GM23338 (cell line): ENCODE data around the gene STX5. TPM values are rescaled to one million over a fixed set of nuclear protein-coding genes. Genes with fewer than 3 reads are reported as not detected.
A peak's percentile ranks its signal among the peaks of the same experiment; 100 is the strongest.

Experiments
- ATAC-seq: fragments of 200-7000 bp; cut with Tn5 transposase; 3 replicates; pipeline ENCODE4 v1.9.1; 2020
- DNase-seq: peaks from one replicate; pipeline ENCODE4 v3.0.0-alpha.2; 2015; ENCODE audit warnings: low spot score
- H2AFZ ChIP-seq: fragments of 200-600 bp; sonication (generic); 2 replicates; pipeline ENCODE4 v1.8.0; 2016; ENCODE audit warnings: antibody characterized with exemption, mild to moderate bottlenecking, moderate library complexity
- H3F3A ChIP-seq: fragments of 200-600 bp; sonication (generic); replicated peaks from 2 replicates; pipeline ENCODE4 v1.8.0; 2017; ENCODE audit warnings: antibody characterized with exemption, mixed run types, low read depth
- H3K27ac ChIP-seq: fragments of 200-600 bp; sonication (generic); 2 replicates; pipeline ENCODE4 v1.6.1; 2016; ENCODE audit warnings: low read depth
- H3K27me3 ChIP-seq: fragments of 200-600 bp; sonication (generic); 2 replicates; pipeline ENCODE4 v1.8.0; 2016; ENCODE audit warnings: mild to moderate bottlenecking, mixed run types, moderate library complexity; ENCODE audit not compliant: insufficient read depth
- H3K36me3 ChIP-seq: fragments of 200-600 bp; sonication (generic); 2 replicates; pipeline ENCODE4 v1.8.0; 2016; ENCODE audit warnings: mild to moderate bottlenecking; ENCODE audit not compliant: insufficient read depth
- H3K4me1 ChIP-seq: fragments of 200-600 bp; sonication (generic); 2 replicates; pipeline ENCODE4 v1.8.0; 2016; ENCODE audit warnings: mild to moderate bottlenecking, moderate library complexity; ENCODE audit not compliant: insufficient read depth
- H3K4me2 ChIP-seq: fragments of 200-600 bp; sonication (generic); 2 replicates; pipeline ENCODE4 v1.7.1; 2017; ENCODE audit warnings: mixed run types
- H3K4me3 ChIP-seq: fragments of 200-600 bp; sonication (generic); 2 replicates; pipeline ENCODE4 v1.6.1; 2016; ENCODE audit warnings: mixed run types
- H3K79me2 ChIP-seq: fragments of 200-600 bp; sonication (generic); replicated peaks from 2 replicates; pipeline ENCODE4 v1.8.0; 2017; ENCODE audit warnings: mild to moderate bottlenecking; ENCODE audit not compliant: insufficient read depth
- H3K9me2 ChIP-seq: fragments of 200-600 bp; sonication (generic); 2 replicates; pipeline ENCODE4 v1.8.0; 2017; ENCODE audit not compliant: insufficient read depth
- H4K20me1 ChIP-seq: fragments of 200-600 bp; sonication (generic); replicated peaks from 2 replicates; pipeline ENCODE4 v1.8.0; 2017; ENCODE audit warnings: mild to moderate bottlenecking; ENCODE audit not compliant: insufficient read depth
- H3K27ac Mint-ChIP-seq: 2 replicates; pipeline ENCODE4 v1.8.0; 2020; ENCODE audit warnings: inconsistent platforms, mild to moderate bottlenecking, moderate library complexity, mixed read lengths
- H3K27me3 Mint-ChIP-seq: 3 replicates; pipeline ENCODE4 v1.8.0; 2022; ENCODE audit warnings: low read depth, mild to moderate bottlenecking, moderate library complexity, mixed read lengths, inconsistent platforms; ENCODE audit not compliant: insufficient read depth, poor library complexity
- H3K36me3 Mint-ChIP-seq: 3 replicates; pipeline ENCODE4 v1.8.0; 2021; ENCODE audit warnings: low read depth, mild to moderate bottlenecking, inconsistent platforms, moderate library complexity, mixed read lengths
- H3K4me1 Mint-ChIP-seq: 3 replicates; pipeline ENCODE4 v1.8.0; 2020; ENCODE audit warnings: mild to moderate bottlenecking, inconsistent platforms, mixed read lengths
- H3K4me3 Mint-ChIP-seq: 3 replicates; pipeline ENCODE4 v1.8.0; 2021; ENCODE audit warnings: moderate library complexity, mild to moderate bottlenecking, inconsistent platforms, mixed read lengths
- H3K9me3 Mint-ChIP-seq: 3 replicates; pipeline ENCODE4 v1.8.0; 2020; ENCODE audit warnings: moderate library complexity, mild to moderate bottlenecking, inconsistent platforms, mixed read lengths
- CREB1 ChIP-seq: fragments of 250-450 bp; sonication (Bioruptor Pico); IDR thresholded peaks from 2 replicates; pipeline ENCODE4 v1.5.0; 2020; ENCODE audit warnings: low read depth, mild to moderate bottlenecking, moderate library complexity
- EZH2 ChIP-seq: fragments of 200-600 bp; sonication (generic); IDR thresholded peaks from one replicate; pipeline ENCODE4 v1.8.0; 2017; ENCODE audit warnings: antibody characterized with exemption, mild to moderate bottlenecking, low read depth; ENCODE audit not compliant: unreplicated experiment
- JUNB ChIP-seq: IDR thresholded peaks from one replicate; pipeline ENCODE4 v1.6.1; 2016; ENCODE audit warnings: antibody characterized with exemption; ENCODE audit not compliant: unreplicated experiment
- NANOG ChIP-seq: IDR thresholded peaks from 2 replicates; pipeline ENCODE4 v1.6.1; 2016; ENCODE audit warnings: antibody characterized with exemption, borderline replicate concordance
- STAT1 ChIP-seq: IDR thresholded peaks from one replicate; pipeline ENCODE4 v1.6.1; 2016; ENCODE audit warnings: antibody characterized with exemption; ENCODE audit not compliant: unreplicated experiment
- ZNF114 ChIP-seq: fragments of 250-450 bp; sonication (Bioruptor Pico); IDR thresholded peaks from 2 replicates; pipeline ENCODE4 v1.5.0; 2020; ENCODE audit warnings: mild to moderate bottlenecking, moderate library complexity
- polyA plus RNA-seq: library from polyadenylated mRNA; unstranded; fragments of >200 nt; fragmentation: Nextera tagmentation; extraction: Ambion mirVana; gene quantifications from 2 replicates; pipeline ENCODE4 v1.2.1, GENCODE V29; 2016
- total RNA-seq: library from RNA; depleted of rRNA; stranded (reverse); fragments of >200 nt; shearing (Covaris generic); gene quantifications from 2 replicates; pipeline ENCODE4 v1.2.3, GENCODE V29; 2014
- TF ChIP-seq, protein P1 (sequence below), 2 experiments: fragments of 200-600 bp in 1 of 2; sonication (generic) in 1 of 2; conservative IDR thresholded peaks; 2 replicates each; pipeline versions ENCODE4 v1.5.1 to v1.6.1; 2016 to 2017; ENCODE audit warnings: antibody characterized with exemption in 2 of 2, low read depth in 2 of 2, mild to moderate bottlenecking in 2 of 2, moderate library complexity in 1 of 2
- TF ChIP-seq, protein P2 (sequence below): fragments of 250-450 bp; sonication (Bioruptor Pico); IDR thresholded peaks from 2 replicates; pipeline ENCODE4 v1.5.0; 2020; ENCODE audit warnings: mild to moderate bottlenecking, moderate library complexity
- TF ChIP-seq, protein P3 (sequence below): IDR thresholded peaks from 2 replicates; pipeline ENCODE4 v1.6.1; 2016; ENCODE audit warnings: antibody characterized with exemption

Gene STX5
- total and polyA plus RNA-seq, 2 experiments from 2014 or later, result 7.7 to 22.2 TPM

DNA sequence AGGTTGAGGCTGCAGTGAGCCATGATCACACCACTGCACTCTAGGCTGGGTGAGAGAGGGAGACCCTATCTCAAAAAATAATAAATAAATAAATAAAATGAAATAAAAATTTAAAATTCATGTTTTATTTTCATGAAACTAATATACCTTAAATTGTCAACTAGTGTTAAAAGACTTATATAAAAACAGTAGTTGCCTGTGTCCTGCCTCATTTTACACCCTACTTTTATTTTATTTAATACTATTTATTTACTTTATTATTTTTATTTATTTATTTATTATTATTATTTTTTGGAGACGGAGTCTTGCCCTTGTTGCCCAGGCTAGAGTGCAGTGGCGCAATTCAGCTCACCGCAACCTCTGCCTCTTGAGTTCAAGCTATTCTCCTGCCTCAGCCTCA, 12.3 kb upstream of the STX5 start:
- Mint-ChIP-seq H3K27ac (no peak overlapping the region), H3K4me1 (peaks cover 10% of the 10 kb centered on the region), H3K9me3 (peaks cover 19% of the 10 kb centered on the region), H3K4me3 (no peak overlapping the region; the same call in 2 of the 3 replicates), H3K27me3 (peaks cover 20% of the 10 kb centered on the region), H3K36me3 (peaks cover 15% of the 10 kb centered on the region)
- no peak overlapping the region for H3K4me3 ChIP-seq
- no peak overlapping the region for H3K27ac ChIP-seq
- DNase-seq, result no peak
- TF ChIP-seq CREB1 (CRISPR knock-in tag) (no peak), JUNB (no peak), ZNF114 (CRISPR knock-in tag) (no peak)
- TF ChIP-seq, protein P1, sequence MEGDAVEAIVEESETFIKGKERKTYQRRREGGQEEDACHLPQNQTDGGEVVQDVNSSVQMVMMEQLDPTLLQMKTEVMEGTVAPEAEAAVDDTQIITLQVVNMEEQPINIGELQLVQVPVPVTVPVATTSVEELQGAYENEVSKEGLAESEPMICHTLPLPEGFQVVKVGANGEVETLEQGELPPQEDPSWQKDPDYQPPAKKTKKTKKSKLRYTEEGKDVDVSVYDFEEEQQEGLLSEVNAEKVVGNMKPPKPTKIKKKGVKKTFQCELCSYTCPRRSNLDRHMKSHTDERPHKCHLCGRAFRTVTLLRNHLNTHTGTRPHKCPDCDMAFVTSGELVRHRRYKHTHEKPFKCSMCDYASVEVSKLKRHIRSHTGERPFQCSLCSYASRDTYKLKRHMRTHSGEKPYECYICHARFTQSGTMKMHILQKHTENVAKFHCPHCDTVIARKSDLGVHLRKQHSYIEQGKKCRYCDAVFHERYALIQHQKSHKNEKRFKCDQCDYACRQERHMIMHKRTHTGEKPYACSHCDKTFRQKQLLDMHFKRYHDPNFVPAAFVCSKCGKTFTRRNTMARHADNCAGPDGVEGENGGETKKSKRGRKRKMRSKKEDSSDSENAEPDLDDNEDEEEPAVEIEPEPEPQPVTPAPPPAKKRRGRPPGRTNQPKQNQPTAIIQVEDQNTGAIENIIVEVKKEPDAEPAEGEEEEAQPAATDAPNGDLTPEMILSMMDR (conservative IDR thresholded peaks at IDR 0.05; ENCODE audit: low read depth in 2 of 2), result no peak
- no peaks in the 10 kb centered on the region; the same call in 1 of the 2 replicates for H3K36me3 ChIP-seq
- no peaks in the 10 kb centered on the region for H3K9me2 ChIP-seq
- H4K20me1 ChIP-seq, result no peaks in the 10 kb centered on the region
- H3K4me2 ChIP-seq, result no peak overlapping the region
- ATAC-seq, result no peak
- H2AFZ ChIP-seq, result no peak overlapping the region
- peaks cover under 1% of the 10 kb centered on the region for H3K79me2 ChIP-seq
- H3F3A ChIP-seq, result peaks cover 24% of the 10 kb centered on the region; the same call in 1 of the 2 replicates
- H3K4me1 ChIP-seq, result peaks cover 6% of the 10 kb centered on the region
- H3K27me3 ChIP-seq, result no peaks in the 10 kb centered on the region

DNA sequence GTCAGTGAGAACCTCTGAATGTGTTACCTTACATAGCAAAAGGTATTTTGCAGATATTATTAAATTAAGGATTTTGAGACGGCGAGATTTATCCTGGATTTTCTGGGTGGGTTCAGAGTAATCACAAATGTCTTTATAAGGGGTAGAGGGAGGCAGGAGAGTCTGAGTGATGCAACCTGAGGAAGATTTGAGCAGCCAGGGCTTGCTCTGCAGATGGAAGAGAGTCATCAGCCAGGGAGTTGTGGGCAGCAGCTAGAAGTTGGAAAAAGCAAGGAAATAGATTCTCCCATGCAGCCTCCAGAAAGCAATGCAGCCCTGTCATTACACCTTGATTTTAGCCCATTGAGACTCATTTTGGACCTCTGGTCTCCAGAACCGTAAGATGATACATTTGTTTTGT, 11.6 kb upstream of the STX5 start:
- Histone ChIP-seq H2AFZ (peak overlapping the region; percentile 18; the same call in 1 of the 2 replicates), H3K4me1 (peaks cover 7% of the 10 kb centered on the region), H3K79me2 (peaks cover 8% of the 10 kb centered on the region), H3K4me2 (no peak overlapping the region), H3K27me3 (no peaks in the 10 kb centered on the region), H3F3A (peaks cover 20% of the 10 kb centered on the region; the same call in 1 of the 2 replicates), H4K20me1 (no peaks in the 10 kb centered on the region), H3K4me3 (no peak overlapping the region), H3K27ac (no peak overlapping the region), H3K9me2 (no peaks in the 10 kb centered on the region), H3K36me3 (no peaks in the 10 kb centered on the region; the same call in 1 of the 2 replicates)
- peak overlapping the region; percentile 14; the same call in 1 of the 3 replicates for H3K4me3 Mint-ChIP-seq
- H3K27ac Mint-ChIP-seq, result peak overlapping the region; percentile 2; the same call in 1 of the 2 replicates
- peaks cover 21% of the 10 kb centered on the region for H3K27me3 Mint-ChIP-seq
- peaks cover 14% of the 10 kb centered on the region for H3K4me1 Mint-ChIP-seq
- ATAC-seq (no peak), DNase-seq (no peak)
- H3K9me3 Mint-ChIP-seq, result peaks cover 19% of the 10 kb centered on the region
- peaks cover 20% of the 10 kb centered on the region for H3K36me3 Mint-ChIP-seq
- TF ChIP-seq JUNB (no peak), ZNF114 (CRISPR knock-in tag) (no peak), CREB1 (CRISPR knock-in tag) (no peak), NANOG (no peak), STAT1 (no peak), EZH2 (no peak)
- TF ChIP-seq, protein P1 (conservative IDR thresholded peaks at IDR 0.05; ENCODE audit: low read depth in 2 of 2), result no peak
- TF ChIP-seq, protein P2, sequence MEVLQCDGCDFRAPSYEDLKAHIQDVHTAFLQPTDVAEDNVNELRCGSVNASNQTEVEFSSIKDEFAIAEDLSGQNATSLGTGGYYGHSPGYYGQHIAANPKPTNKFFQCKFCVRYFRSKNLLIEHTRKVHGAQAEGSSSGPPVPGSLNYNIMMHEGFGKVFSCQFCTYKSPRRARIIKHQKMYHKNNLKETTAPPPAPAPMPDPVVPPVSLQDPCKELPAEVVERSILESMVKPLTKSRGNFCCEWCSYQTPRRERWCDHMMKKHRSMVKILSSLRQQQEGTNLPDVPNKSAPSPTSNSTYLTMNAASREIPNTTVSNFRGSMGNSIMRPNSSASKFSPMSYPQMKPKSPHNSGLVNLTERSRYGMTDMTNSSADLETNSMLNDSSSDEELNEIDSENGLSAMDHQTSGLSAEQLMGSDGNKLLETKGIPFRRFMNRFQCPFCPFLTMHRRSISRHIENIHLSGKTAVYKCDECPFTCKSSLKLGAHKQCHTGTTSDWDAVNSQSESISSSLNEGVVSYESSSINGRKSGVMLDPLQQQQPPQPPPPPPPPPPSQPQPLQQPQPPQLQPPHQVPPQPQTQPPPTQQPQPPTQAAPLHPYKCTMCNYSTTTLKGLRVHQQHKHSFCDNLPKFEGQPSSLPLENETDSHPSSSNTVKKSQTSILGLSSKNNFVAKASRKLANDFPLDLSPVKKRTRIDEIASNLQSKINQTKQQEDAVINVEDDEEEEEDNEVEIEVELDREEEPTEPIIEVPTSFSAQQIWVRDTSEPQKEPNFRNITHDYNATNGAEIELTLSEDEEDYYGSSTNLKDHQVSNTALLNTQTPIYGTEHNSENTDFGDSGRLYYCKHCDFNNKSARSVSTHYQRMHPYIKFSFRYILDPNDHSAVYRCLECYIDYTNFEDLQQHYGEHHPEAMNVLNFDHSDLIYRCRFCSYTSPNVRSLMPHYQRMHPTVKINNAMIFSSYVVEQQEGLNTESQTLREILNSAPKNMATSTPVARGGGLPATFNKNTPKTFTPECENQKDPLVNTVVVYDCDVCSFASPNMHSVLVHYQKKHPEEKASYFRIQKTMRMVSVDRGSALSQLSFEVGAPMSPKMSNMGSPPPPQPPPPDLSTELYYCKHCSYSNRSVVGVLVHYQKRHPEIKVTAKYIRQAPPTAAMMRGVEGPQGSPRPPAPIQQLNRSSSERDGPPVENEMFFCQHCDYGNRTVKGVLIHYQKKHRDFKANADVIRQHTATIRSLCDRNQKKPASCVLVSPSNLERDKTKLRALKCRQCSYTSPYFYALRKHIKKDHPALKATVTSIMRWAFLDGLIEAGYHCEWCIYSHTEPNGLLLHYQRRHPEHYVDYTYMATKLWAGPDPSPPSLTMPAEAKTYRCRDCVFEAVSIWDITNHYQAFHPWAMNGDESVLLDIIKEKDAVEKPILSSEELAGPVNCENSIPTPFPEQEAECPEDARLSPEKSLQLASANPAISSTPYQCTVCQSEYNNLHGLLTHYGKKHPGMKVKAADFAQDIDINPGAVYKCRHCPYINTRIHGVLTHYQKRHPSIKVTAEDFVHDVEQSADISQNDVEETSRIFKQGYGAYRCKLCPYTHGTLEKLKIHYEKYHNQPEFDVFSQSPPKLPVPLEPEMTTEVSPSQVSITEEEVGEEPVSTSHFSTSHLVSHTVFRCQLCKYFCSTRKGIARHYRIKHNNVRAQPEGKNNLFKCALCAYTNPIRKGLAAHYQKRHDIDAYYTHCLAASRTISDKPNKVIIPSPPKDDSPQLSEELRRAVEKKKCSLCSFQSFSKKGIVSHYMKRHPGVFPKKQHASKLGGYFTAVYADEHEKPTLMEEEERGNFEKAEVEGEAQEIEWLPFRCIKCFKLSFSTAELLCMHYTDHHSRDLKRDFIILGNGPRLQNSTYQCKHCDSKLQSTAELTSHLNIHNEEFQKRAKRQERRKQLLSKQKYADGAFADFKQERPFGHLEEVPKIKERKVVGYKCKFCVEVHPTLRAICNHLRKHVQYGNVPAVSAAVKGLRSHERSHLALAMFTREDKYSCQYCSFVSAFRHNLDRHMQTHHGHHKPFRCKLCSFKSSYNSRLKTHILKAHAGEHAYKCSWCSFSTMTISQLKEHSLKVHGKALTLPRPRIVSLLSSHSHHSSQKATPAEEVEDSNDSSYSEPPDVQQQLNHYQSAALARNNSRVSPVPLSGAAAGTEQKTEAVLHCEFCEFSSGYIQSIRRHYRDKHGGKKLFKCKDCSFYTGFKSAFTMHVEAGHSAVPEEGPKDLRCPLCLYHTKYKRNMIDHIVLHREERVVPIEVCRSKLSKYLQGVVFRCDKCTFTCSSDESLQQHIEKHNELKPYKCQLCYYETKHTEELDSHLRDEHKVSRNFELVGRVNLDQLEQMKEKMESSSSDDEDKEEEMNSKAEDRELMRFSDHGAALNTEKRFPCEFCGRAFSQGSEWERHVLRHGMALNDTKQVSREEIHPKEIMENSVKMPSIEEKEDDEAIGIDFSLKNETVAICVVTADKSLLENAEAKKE (CRISPR knock-in tag), result no peak
- TF ChIP-seq, protein P3, sequence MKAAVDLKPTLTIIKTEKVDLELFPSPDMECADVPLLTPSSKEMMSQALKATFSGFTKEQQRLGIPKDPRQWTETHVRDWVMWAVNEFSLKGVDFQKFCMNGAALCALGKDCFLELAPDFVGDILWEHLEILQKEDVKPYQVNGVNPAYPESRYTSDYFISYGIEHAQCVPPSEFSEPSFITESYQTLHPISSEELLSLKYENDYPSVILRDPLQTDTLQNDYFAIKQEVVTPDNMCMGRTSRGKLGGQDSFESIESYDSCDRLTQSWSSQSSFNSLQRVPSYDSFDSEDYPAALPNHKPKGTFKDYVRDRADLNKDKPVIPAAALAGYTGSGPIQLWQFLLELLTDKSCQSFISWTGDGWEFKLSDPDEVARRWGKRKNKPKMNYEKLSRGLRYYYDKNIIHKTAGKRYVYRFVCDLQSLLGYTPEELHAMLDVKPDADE, result no peak
